ENCODE results near the gene ARL5B. TPM values are rescaled to one million over a fixed set of nuclear protein-coding genes. Genes with fewer than 3 reads are reported as not detected.
A peak's percentile ranks its signal among the peaks of the same experiment; 100 is the strongest.

Gene ARL5B
- total and polyA plus RNA-seq, 9 of the 15 experiments (the other 6 are each of a cell fraction or from before 2014, with no cell fraction given) = 4.1 to 22.2 (median 15.1) TPM

GRCh38 chr10:18610517-18610916 lies 48.7 kb upstream of the ARL5B start (continued):
- TF ChIP-seq RBBP5 (IDR thresholded peaks at IDR 0.05; ENCODE audit: borderline replicate concordance, insufficient read depth, low read length, poor library complexity, severe bottlenecking) (no peak), ADNP (tag; IDR thresholded peaks at IDR 0.05) (no peak), MAFG (tag; conservative IDR thresholded peaks at IDR 0.05) (peak; percentile 52; the same call in 1 of the 2 replicates), POLR2H (tag; IDR thresholded peaks at IDR 0.05; ENCODE audit: low read depth) (no peak), HDAC3 (IDR thresholded peaks at IDR 0.05; ENCODE audit: borderline replicate concordance, partially characterized antibody) (no peak), ZNF239 (CRISPR knock-in tag; IDR thresholded peaks at IDR 0.05) (no peak), ERF (CRISPR knock-in tag; IDR thresholded peaks at IDR 0.05) (no peak), C11orf30 (IDR thresholded peaks at IDR 0.05; ENCODE audit: low read depth) (peak; percentile 58; the same call in 1 of the 2 replicates), MNT (conservative IDR thresholded peaks at IDR 0.05) (no peak), NBN (IDR thresholded peaks at IDR 0.05; ENCODE audit: low read depth) (no peak), HOMEZ (CRISPR knock-in tag; IDR thresholded peaks at IDR 0.05) (no peak), ZBTB12 (CRISPR knock-in tag; IDR thresholded peaks at IDR 0.05) (no peak), ZNF395 (CRISPR knock-in tag; IDR thresholded peaks at IDR 0.05) (no peak), TEAD1 (CRISPR knock-in tag; IDR thresholded peaks at IDR 0.05) (no peak), ZNF668 (CRISPR knock-in tag; IDR thresholded peaks at IDR 0.05) (no peak), GMEB1 (CRISPR knock-in tag; IDR thresholded peaks at IDR 0.05) (no peak), RNF219 (CRISPR knock-in tag; IDR thresholded peaks at IDR 0.05) (no peak)
